Iris pigment epithelial cell (primary cell): ENCODE measurements around the gene MDC1.
"Not testable (repeated sequence)": the region's sequence is repeated elsewhere in the genome, so short reads cannot be mapped to it uniquely, and the experiment has no call there.

ENCODE experiments used
- DNase-seq: peaks from one replicate; pipeline ENCODE4 v3.0.0-alpha.2; 2011; ENCODE audit warnings: low read depth

Gene MDC1

DNA sequence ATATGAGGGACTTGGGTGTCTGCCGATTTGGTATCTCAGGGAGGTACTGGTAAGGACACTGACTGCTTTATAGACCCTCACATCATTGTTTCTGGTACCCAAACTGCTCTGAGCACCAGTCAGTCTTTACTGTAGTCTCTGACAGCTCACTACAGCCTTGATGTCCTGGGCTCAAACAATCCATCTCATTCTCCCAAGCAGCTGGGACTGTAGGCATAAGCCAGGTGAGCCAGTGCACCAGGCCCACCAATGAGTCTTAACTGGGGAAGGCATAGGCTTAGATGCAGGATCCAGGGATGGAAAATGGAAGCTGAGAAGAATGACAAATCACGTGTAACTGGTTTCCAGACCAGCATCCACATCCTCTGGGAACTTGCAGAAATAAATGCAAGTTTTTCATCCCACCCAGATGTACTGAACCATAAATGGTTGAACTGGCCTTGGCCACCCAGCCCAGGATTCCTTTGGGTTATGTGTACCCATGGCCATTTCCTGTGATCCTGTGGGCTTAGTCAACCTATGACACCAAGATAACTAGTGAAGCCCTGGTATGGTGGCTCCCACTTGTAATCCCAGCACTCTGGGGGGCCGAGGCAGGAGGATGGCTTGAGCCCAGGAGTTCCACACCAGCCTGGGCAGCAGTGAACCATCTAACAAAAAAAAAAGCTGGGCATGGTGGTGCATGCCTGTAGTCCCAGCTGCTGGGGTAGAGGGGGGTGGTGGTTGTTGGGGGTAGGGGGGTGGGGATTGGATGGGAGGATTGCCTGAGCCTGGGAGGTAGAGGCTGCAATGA, 8.8 kb upstream of the MDC1 start:
- peak; percentile 50 for DNase-seq

- no peak for DNase-seq
These were observed 8.0 kb upstream of the MDC1 start for GRCh38 chr6:30724906-30725667.

DNA sequence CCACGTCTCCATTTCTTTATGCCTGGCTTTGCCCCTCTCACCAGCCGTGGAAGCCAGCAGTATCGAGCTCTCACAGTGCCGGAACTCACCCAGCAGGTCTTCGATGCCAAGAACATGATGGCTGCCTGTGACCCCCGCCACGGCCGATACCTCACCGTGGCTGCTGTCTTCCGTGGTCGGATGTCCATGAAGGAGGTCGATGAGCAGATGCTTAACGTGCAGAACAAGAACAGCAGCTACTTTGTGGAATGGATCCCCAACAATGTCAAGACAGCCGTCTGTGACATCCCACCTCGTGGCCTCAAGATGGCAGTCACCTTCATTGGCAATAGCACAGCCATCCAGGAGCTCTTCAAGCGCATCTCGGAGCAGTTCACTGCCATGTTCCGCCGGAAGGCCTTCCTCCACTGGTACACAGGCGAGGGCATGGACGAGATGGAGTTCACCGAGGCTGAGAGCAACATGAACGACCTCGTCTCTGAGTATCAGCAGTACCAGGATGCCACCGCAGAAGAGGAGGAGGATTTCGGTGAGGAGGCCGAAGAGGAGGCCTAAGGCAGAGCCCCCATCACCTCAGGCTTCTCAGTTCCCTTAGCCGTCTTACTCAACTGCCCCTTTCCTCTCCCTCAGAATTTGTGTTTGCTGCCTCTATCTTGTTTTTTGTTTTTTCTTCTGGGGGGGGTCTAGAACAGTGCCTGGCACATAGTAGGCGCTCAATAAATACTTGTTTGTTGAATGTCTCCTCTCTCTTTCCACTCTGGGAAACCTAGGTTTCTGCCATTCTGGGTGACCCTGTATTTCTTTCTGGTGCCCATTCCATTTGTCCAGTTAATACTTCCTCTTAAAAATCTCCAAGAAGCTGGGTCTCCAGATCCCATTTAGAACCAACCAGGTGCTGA, 7.0 kb upstream of the MDC1 start:
- not testable (repeated sequence) for DNase-seq

GRCh38 chr6:30723159-30723842, 6.2 kb upstream of the MDC1 start:
- not testable (repeated sequence) for DNase-seq

- peak; percentile 59 for DNase-seq
These were observed 5.4 kb upstream of the MDC1 start for GRCh38 chr6:30722280-30723112.

DNA sequence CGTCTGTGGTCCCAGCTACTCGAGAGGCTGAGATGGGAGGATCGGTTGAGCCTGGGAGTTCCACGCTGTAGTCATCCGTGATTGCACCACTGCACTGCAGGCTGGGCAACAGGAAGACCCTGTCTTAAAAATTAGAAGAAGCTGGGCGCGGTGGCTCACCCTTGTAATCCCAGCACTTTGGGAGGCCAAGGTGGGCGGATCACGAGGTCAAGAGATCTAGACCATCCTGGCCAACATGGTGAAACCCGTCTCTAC, 4.9 kb upstream of the MDC1 start:
- peak; percentile 71 for DNase-seq

DNA sequence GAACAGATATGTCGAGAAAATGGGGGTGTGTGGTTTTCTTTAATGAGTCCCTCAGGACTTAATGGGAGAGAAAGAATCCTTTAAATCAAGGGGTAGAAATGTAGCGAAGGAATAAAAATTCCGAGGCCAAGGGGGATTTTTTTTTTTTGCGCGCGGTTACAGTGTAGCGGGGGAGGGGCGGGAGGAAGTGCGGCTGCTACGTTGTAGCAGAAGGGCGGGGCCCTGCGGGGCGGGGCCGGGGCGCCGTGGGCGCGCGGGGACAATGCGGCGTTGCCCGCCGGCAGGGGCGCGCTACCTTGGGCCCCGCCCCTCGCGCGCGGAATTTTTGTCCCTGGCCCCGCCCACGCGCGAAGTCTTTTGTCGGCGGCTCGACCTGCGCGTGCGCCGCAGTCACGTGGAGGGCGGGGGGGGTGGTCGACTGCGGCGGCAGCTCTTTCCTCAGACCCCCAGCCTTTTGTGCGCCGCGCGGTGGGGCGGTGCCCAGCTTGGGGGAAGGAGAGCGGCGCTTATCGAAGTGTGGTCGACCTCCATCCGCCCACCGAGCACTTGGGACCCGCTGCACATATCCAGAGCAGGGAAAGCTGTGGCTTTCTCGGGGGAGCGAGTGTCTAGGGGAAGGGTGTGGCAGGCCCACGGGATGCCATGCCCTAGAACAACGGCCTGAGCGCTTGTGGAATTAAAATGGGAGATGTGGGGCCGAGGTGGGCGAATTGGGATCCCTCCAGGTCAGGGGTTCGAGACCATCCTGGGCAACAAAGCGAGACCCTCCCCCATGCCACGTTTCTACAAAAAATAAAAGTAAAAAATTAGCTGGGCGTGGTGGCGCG, 4.3 kb upstream of the MDC1 start:
- peak; percentile 89 for DNase-seq

DNA sequence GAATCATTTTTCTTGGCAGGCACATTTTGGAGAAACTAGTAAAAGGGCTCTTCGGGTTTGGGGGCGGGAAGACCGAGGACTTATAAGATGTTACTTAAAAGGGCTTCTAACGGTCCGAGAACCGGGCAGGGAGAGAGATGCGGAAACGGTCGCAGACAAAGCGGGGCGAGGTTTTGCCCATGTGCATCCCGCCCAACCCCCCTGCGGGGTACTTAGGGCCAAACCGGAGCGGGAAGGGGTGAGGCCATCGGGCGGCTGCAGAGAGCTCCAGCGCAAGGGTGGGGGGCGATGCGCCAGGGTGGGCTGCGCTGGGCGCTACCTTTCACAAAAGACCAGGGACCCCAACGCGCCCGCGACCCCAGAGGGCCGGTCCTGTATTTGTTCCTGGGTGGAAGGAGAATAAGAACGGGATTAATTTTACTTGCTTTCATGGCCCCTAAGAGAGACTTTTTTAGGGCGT, 3.7 kb upstream of the MDC1 start:
- peak; percentile 38 for DNase-seq

- DNase-seq: peak; percentile 99
These were observed 3.0 kb upstream of the MDC1 start, which contains the start of gene TUBB for GRCh38 chr6:30719791-30720737. Gene TUBB, plus strand, starts transcription at chr6:30720352. Its CDS starts 155 bp downstream, at chr6:30720507.

DNA sequence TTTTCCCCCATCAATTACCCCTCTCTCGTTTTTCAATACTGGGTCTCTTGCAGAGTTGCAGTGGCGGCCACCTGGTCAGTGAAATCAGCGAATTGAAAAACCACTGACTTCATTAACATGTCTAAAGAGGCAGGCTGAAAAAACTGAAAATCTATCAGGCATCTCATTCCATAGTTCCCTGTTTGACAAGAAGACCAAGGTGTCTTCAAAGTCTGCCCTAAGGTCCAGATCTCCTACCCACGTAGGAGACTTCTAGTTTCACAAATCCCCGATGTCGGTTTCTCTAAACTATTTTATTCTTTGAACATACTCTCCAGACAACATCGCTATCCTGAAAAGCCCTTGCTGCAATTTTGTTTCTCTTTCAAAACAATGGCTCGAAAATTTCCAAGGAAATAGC, 2.3 kb upstream of the MDC1 start:
- DNase-seq: peak; percentile 25

DNA sequence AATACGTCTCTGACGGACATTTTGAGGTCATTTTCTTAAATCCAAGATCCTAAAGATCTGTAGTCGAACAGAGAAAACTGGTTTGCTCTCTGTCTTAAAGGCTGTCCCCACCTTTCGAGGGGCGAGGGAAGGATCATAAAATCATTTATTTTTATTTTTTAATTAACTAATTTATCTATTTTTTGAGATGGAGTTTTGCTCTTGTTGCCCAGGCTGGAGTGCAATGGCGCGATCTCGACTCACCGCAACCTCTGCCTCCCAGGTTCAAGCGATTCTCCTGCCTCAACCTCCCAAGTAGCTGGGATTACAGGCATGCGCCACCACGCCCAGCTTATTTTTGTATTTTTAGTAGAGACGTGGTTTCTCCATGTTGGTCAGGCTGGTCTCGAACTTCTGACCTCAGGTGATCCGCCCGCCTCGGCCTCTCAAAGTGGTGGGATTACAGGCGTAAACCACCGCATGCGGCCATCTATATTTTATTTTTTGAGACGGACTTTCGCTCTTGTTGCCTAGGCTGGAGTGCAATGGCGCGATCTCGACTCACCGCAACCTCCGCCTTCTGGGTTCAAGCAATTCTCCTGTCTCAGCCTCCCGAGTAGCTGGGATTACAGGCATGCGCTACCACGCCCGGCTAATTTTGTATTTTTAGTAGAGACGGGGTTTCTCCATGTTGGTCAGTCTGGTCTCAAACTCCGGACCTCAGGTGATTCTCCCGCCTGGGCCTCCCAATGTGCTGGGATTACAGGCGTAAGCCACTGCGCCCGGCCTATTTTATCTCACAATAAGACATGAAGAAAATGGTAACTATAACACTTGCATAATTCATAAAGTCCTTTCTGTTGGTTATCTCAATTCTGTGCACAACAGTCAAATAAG, 1.0 kb upstream of the MDC1 start:
- not testable (repeated sequence) for DNase-seq

DNA sequence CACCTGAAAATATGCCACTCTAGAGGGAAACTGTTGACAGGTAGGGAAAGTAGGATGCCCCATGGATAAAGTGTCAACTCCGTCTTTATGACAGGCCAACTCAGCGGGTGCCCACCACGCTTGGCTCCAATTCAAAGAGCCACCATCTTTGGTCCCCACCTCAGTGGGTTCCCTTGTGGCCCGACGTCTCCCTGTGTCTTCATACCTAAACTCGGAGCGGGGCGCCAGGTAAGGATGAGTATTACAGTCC, 277 bp downstream of the MDC1 start:
- no peak for DNase-seq

GRCh38 chr6:30714263-30714662, 2.8 kb downstream of the MDC1 start:
- DNase-seq: no peak

DNA sequence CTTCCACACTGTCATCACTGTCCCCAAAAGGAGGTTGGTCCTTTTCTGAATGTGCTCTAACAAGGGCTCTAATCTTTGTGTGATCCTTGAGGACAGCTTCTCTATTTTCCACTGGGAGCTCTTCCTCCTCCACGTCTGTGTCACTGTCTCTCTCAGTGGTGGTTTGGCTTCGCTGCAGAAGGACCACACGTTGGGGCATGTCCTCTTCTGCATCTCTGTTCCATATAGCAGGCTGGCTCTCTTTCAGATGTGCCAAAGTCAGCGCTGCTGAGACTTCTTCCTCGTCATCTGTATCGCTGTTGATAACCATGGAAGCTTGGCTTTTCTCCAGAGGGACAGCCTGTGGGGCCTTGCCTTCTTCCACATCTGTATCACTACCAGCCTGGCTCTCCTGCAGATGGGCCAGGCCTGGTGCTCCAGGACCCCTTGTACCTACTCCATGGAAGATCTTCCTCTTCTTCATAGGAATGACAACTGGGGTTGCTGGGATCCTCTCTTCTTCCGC, 4.6 kb downstream of the MDC1 start:
- no peak for DNase-seq

GRCh38 chr6:30711758-30712380, 5.2 kb downstream of the MDC1 start:
- no peak for DNase-seq

- no peak for DNase-seq
These were observed 7.8 kb downstream of the MDC1 start for GRCh38 chr6:30709101-30709868.
